GM18526 (cell line): ENCODE results near the gene TMEM45A.

Source experiments
- POLR2A ChIP-seq: IDR thresholded peaks from 3 replicates; pipeline ENCODE4 v1.6.1; 2011; ENCODE audit not compliant: insufficient read length; ENCODE audit errors: extremely low read depth

TMEM45A gene

DNA sequence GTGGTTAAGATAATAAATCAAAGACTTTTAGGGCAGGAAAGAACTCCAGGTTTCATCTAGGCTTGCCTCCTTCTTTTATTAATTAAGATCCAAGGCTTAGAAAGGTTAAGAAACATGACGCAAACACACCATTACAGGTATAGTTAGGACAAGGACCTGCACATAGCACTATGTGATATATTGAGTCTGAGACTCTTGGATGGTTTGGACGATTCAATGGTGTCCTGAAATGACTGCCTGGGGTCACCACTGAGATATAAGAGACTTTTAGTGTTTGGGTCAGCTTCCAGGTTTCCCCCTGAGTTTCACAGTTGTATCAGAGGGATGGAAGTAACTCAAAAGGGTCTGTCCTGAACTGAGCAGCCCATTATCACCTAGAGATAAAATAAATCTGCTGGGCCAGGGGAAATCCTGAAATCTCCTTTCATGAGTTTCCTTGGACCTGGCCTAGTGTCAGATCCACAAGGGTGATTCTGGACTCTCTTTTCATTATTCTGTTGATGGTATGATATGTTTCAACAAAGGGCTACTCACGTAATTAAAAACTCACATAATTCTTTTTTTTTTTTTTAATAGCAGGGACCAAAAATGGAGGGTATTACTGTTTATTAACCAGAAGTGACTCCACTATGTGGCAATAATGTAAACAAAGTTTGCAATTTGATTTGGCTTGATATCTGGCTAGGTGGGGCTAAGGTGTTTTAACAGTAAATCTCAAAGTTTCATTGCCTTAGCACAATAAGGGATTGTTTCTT, 61.4 kb downstream of the TMEM45A start:
- TF ChIP-seq POLR2A = no peak

DNA sequence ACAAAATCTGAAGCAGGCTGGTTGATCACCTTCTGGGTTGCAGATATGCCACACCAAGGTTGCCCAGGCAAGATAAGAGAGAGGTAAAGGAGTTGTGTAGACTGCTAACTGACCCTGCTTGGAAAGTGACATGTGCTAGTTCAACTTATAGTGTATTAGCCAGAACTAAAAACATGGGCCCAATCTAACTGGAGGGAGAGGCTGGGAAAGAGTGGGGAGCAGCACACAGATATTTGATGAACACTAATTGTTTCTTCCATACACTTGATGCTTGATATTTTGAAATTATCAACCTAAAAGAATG, 61.9 kb downstream of the TMEM45A start:
- TF ChIP-seq POLR2A = no peak

DNA sequence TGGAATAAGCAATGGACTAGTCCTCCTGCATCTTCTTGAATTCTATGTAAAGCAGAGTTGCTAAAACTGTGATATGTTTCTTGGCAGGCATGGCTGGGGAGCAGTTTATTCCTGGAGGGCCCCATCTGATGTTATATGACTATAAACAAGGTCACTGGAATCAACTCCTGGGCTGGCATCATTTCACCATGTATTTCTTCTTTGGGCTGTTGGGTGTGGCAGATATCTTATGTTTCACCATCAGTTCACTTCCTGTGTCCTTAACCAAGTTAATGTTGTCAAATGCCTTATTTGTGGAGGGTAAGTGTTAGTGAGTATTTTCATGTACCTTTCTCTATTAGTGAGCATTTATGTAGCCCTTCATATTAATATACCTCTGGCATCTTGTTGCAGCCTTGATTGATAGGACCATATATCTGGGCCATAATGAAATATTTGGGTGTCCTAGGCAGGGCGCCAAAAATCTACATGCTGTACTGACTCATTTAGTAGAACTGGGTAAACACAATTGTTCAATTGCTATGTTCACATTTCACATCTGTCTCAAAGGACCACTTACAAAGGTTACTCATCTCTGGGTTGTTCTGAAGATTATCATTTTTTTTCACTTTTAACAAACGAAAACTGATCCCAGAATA, 64.4 kb downstream of the TMEM45A start:
- no peak for TF ChIP-seq POLR2A

DNA sequence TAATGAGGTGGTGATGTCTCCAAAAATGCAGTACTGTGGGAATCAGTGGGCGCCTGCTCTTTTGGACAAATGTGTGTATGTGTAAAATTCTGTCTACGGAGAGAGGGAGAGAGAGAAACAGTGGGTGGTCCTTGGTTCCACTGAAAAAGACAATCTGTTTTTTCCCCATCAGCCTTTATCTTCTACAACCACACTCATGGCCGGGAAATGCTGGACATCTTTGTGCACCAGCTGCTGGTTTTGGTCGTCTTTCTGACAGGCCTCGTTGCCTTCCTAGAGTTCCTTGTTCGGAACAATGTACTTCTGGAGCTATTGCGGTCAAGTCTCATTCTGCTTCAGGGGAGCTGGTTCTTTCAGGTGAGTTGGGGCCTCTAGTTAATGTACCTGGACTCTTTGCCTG, 65.8 kb downstream of the TMEM45A start:
- no peak for TF ChIP-seq POLR2A

DNA sequence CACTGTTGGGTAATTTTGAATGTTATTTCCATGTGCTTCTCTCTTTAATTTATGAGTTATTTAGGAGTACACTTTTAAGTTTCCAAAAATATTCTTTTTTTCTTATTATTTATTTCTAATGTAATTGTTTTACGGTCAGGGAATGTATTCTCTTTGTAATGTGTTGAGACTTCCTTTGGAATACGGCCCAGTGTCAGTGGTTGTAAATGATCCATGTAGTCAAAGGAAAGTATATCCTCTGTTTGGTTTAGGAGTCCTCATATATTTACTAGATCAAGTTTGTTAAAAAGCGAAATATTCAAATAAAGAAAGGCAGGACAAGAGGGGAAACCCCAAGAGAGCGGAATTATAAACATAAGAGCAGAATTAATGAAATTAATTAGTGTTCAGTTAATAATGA, 68.0 kb downstream of the TMEM45A start:
- TF ChIP-seq POLR2A = no peak

DNA sequence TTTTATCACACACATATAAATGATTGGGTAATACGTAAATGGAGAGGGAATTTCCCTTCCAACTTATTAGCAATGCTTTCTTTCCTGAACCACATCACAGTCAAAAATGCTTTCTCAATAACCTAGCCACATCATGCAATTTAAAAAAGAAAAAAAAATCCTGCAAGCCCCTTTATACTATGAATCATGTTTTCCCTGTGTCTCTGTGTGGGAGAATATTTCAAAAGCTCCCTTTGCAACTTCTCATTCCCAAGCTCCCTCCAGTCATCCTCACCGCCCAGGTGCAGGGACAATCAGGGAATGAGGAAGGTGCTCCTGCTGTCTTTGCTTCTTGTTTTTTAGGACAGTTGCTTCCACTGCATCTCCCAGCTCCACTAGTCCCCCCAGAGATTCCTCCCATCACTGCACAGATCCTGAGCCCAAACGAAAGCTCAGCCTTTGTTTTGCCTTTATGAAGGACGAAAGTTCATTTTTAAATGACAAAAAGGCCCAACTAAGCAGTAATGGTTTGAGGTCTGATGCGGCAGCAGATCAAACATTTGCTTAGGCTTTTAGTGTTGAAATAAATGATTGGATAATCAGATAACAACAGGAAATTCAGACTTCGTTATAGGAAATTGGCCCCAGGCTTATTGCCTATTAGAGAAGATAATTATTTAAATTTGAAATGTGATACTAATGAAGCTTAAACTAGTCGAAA, 69.2 kb downstream of the TMEM45A start:
- TF ChIP-seq POLR2A = no peak

DNA sequence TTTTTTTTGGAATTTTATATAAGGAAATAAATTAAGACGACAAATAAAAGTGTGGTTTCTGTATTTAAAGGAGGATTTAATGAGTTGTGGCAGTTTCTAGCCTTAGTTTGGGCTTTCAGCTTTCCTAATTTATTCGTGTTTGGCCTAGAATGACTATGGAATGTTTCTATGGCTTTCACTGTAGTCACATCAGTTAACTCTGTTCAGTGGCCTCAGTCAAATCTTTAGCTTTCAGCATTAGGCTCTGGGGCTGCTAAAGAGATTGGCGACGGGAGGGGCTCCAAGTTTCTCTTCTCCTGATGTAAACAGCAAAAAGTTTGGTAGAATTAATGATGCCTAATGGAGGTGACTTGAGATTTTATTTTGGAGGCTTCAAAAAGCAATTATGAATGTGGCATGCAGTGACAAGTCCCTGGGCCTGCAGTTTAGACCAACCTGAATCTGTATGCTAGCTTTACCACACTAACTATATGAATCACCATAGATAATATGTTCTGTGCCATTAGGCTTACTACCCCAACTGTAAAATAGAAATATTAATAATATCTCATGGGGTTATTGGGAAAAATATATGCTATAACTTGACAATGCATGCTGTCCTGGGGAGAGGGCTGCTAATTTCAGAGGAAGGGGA, 69.9 kb downstream of the TMEM45A start:
- TF ChIP-seq POLR2A = no peak

DNA sequence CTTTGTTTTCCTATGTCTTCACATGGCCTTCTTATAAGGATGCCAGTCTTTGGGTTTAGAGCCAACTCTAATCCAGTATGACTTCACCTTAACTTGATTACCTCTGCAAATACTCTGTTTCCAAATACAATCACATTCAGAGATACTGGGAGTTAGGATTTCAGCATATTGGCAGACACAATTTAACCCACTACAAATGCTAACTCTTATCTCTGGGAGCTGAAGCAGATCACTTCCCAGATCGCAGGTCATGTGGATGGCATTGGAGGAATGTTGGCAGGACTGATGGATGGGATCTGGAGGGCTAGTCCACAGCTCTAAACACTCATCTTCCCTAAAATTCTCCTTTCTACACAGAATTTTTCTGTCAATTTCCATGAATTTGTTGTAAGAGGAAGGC, 70.8 kb downstream of the TMEM45A start:
- TF ChIP-seq POLR2A = no peak

DNA sequence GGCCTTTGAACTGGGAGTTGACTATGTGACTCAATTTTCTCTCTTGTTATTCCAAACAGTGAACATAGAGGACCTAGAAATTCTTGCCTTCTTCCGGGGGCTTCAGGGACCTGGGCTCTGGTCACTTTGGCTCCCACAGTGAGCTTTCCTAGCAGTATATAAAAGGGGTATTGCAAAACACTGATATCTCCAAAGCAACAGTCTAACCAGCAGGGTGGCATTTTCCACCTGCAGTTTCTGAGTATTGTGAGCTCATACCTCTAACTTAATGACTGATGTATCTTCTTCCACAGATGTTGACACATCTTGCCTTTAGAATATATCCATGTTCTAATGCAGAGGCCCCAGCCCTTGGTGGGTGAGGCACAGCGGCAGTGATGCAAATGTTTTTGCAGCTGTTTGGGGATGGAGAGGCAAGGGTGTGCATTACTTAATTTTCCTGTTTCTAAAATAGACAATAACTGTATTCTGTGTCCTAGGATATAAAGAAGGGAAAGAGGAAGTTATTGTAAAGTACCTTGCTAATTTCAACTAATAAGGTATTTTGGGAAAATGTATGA, 71.3 kb downstream of the TMEM45A start:
- TF ChIP-seq POLR2A = no peak

DNA sequence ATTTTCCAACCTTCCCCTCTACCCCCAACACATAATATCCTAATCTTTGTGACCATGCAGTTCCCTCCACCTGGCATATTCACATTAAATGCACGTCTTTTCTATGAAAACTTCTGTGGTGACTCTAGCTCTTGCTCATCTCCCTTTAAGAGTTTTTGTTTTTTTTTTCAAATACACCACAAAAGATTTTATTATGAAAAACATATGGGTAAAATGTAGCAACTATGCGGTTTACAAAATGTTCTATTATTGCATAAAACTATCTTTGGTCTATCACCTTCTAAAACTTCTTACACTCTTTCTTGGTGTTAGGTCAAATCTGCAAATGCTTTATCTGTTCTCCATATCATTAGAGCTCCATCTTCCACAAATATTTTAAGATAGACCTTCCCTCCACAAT, 78.4 kb downstream of the TMEM45A start:
- no peak for TF ChIP-seq POLR2A

DNA sequence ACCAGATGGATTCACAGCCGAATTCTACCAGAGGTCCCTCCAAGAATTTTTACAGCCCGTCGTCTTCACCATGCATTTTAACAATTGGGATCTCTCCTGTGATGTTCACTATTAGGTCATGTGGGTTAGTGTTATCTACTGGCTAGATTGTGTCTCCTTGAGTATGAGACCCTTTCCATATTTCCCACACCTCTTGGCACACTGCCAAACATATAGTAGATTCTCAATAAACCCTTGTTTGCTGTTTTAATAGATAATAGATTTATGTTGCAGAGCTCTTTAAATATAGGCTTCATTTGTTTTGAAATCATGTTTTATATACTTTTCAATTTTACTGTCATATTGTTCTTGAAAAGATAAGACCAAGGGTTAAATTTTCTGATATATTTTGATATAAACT, 82.1 kb downstream of the TMEM45A start:
- no peak for TF ChIP-seq POLR2A

DNA sequence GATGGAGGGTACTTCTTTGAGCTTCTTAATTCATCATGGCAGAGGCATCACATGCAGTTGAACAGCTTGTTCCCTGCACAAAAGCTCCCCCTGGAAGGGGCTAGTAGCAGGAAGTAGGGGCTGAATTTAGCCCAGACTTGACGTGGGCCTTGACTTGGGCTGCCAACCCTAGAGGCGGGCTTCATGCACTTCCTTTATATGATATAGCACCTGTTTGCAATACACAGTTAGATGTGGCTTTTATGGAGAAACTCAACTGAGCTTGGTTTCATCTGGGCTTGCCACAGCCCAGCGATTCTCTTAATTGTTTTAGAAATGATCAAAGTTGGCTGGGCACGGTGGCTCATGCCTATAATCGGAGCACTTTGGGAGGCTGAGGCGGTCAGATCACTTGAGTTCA, 83.3 kb downstream of the TMEM45A start:
- TF ChIP-seq POLR2A = no peak

DNA sequence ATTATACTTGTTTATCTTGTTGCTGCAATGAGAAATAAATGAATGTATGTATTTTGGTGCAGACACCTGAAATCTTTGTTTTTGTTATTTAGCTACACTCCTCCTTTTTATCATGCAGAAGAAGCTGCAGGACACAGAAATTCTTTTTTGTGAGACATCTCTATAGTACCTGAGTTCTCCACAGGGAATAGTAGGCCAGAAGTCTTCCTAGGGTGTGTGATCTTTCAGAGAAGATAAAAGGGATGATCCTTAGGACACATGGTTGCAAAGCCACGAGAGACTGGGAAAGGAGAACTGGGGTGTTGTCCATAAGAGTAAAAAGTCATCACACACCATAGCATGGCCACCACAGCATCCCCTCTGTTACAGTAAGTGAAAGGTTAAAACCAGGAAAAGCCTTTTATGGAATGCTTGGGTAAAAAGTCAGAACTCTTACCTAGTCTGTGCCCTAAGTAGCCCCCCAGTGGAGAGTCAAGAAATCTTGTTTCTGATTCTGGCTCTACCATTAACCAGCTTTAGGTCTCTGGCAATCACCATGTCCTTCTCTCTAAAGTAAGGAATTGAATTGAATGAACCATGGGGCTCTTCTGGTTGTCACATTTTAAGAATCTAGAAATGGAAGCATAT, 85.1 kb downstream of the TMEM45A start:
- TF ChIP-seq POLR2A = no peak

DNA sequence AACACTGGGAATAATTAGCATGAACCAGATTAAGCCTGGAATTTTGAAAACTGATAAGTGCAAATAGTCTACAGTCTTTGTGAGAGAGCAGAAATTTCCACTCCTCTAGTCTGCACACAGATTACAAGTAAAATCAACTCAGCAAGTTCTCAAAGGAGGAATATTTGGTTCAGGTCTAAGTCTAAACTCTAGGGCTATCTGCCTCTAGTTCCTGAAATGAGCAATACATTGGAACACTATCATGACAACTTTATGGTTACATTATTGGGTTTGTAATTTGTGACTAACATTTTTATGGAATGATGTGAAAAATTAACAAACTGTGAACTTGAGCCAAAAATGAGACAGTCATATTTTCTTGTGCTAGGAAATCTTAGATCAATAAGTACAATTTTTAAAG, 86.2 kb downstream of the TMEM45A start:
- TF ChIP-seq POLR2A = no peak

DNA sequence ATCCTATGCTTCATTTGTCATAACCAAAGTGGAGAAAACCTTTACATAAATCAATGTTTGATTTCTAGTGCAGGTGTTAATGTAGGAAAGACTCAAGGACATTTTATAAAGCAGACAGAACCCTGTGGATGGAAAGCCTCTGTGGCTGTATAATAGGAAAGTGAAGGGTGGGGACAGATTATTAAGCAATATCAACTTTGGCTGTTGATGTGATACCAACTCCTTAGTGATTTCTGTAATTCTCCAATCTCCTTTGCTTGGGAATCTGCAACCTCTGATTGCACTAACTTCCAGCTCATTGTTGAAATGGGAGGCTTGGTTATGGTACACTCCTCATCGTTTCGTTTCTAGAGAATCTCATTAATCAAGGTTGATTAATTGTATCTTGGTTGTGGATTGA, 87.7 kb downstream of the TMEM45A start:
- no peak for TF ChIP-seq POLR2A

DNA sequence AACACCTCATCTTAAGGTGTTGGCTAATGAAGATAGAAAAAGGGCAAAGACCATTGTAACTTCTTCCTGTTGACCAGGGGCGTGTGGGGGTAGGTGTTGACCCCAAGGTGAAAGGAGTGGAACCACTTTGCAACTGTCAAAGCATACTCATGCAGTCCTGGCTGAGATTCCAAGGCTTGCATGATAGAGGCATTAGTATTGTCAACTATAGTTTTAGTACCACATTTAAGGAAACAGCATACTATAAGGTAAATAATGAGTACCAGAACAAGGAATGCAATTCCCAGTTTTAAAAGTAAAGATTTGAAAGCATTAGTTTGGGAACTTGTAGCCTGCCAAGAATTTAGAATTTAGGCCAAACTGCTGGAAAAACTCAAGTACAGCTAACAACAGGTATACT, 89.2 kb downstream of the TMEM45A start:
- TF ChIP-seq POLR2A = no peak

DNA sequence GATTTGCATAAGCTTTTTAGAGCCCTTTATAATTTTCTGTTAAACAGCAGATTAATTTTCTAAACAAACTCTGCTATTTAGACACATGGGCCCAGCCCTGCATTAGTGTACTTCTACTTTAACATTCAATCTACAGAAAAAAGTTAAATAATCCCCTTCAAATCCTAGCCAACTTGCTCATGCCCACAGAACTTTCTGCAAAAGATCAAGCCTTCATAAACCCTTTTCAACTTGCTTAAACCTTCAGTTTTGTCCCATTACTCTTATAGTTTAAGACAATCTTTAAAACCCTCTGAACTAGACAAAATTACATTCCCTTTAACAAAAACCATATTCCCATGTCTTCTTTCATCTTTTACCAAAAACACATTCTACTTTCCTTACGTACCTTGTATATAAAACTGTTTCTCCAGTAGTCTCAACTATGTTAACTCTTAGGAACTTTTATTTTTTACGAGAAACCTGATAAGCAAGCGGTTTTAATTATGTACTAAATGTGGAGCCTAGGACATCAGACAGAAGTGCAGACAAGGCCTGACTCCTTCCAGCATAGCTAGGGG, 91.8 kb downstream of the TMEM45A start:
- TF ChIP-seq POLR2A = no peak
